Calu3 (cell line): ENCODE data around the gene DFFB. TPM values are rescaled to one million over a fixed set of nuclear protein-coding genes. Genes with fewer than 3 reads are reported as not detected.

ENCODE experiments used
- BruUV-seq: library from RNA; stranded (reverse); fragments of 400-500 nt; replicated peaks from 2 replicates; lab custom pipeline; 2021; lab: Mats Ljungman, UMichigan
- CTCF ChIA-PET: fragments of 300-600 bp; sonication (Branson Sonifier 250); formaldehyde crosslinking; loops from one replicate; lab custom pipeline; 2022; ENCODE audit warnings: antibody characterized with exemption; lab: Charles Lee
- DNase-seq: peaks from one replicate; pipeline ENCODE4 v3.0.0; 2022
- H3K27ac Mint-ChIP-seq: one replicate; pipeline ENCODE4 v1.8.0; 2022; ENCODE audit warnings: mixed read lengths; ENCODE audit not compliant: unreplicated experiment
- H3K27me3 Mint-ChIP-seq: one replicate; pipeline ENCODE4 v1.8.0; 2022; ENCODE audit warnings: mixed read lengths; ENCODE audit not compliant: unreplicated experiment
- H3K36me3 Mint-ChIP-seq: one replicate; pipeline ENCODE4 v1.8.0; 2022; ENCODE audit warnings: mild to moderate bottlenecking, moderate library complexity, mixed read lengths; ENCODE audit not compliant: insufficient read depth, unreplicated experiment
- H3K4me1 Mint-ChIP-seq: one replicate; pipeline ENCODE4 v1.8.0; 2022; ENCODE audit warnings: mild to moderate bottlenecking, low read depth, mixed read lengths; ENCODE audit not compliant: unreplicated experiment
- H3K4me3 Mint-ChIP-seq: one replicate; pipeline ENCODE4 v1.8.0; 2022; ENCODE audit warnings: mild to moderate bottlenecking, low read depth, moderate library complexity, mixed read lengths; ENCODE audit not compliant: unreplicated experiment
- H3K9me3 Mint-ChIP-seq: one replicate; pipeline ENCODE4 v1.8.0; 2022; ENCODE audit warnings: low read depth, mixed read lengths; ENCODE audit not compliant: unreplicated experiment
- CTCF ChIP-seq: fragments of 200-600 bp; IDR thresholded peaks from one replicate; pipeline ENCODE4 v1.8.0; 2022; ENCODE audit warnings: antibody characterized with exemption; ENCODE audit not compliant: unreplicated experiment
- intact Hi-C: fragments of 100-400 bp; cut with micrococcal nuclease; formaldehyde crosslinking; loops from one replicate; pipeline ENCODE4 v1.10.0; 2022; ENCODE audit not compliant: unreplicated experiment
- total RNA-seq: library from RNA; stranded (reverse); gene quantifications from 2 replicates; pipeline ENCODE4 v1.2.3, GENCODE V29; 2022

Gene DFFB
- total RNA-seq, 1 experiment from 2014 or later: 6.6 TPM

DNA sequence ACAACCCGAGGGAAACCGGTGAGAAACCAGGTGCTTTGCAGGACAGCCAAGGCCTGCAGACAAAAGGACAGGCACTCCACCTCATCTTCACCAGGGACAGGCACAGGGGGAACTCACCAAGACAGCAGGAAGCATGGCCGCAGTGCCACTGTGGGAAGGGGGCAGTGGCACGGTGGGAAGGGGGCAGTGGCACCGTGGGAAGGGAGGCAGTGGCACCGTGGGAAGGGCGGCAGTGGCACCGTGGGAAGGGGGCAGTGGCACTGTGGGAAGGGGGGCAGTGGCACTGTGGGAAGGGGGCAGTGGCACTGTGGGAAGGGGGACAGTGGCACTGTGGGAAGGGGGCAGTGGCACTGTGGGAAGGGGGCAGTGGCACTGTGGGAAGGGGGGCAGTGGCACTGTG, 32.6 kb upstream of the DFFB start:
- TF ChIP-seq CTCF: no peak
- Mint-ChIP-seq H3K27ac (no peak overlapping the region), H3K4me3 (no peak overlapping the region), H3K4me1 (no peaks in the 10 kb centered on the region), H3K27me3 (no peaks in the 10 kb centered on the region), H3K36me3 (peaks cover 10% of the 10 kb centered on the region), H3K9me3 (no peaks in the 10 kb centered on the region)
- CTCF ChIA-PET: no interaction called here
- intact Hi-C loops: no loop called here
- DNase-seq: no peak
- no TSS peak for BruUV-seq

GRCh38 chr1:3825356-3825755, 31.9 kb upstream of the DFFB start:
- BruUV-seq: no TSS peak
- TF ChIP-seq CTCF: no peak
- intact Hi-C loops: no loop called here
- Mint-ChIP-seq H3K27me3 (no peaks in the 10 kb centered on the region), H3K4me3 (no peak overlapping the region), H3K27ac (no peak overlapping the region), H3K9me3 (no peaks in the 10 kb centered on the region), H3K4me1 (no peaks in the 10 kb centered on the region), H3K36me3 (peaks cover 10% of the 10 kb centered on the region)
- CTCF ChIA-PET: no interaction called here
- no peak for DNase-seq

GRCh38 chr1:3827813-3828307, 29.4 kb upstream of the DFFB start:
- DNase-seq: no peak
- Mint-ChIP-seq H3K36me3 (peaks cover 10% of the 10 kb centered on the region), H3K27ac (no peak overlapping the region), H3K9me3 (no peaks in the 10 kb centered on the region), H3K27me3 (no peaks in the 10 kb centered on the region), H3K4me3 (no peak overlapping the region), H3K4me1 (no peaks in the 10 kb centered on the region)
- TF ChIP-seq CTCF: no peak
- CTCF ChIA-PET: no interaction called here
- no TSS peak for BruUV-seq
- intact Hi-C loops: no loop called here

- Mint-ChIP-seq H3K9me3 (no peaks in the 10 kb centered on the region), H3K27me3 (no peaks in the 10 kb centered on the region)
Observed at GRCh38 chr1:3828391-3828790, 28.9 kb upstream of the DFFB start.

More at GRCh38 chr1:3828391-3828790, 28.9 kb upstream of the DFFB start:
- no TSS peak for BruUV-seq
- intact Hi-C loops: no loop called here
- Mint-ChIP-seq H3K36me3 (peaks cover 8% of the 10 kb centered on the region), H3K4me1 (no peaks in the 10 kb centered on the region), H3K27ac (no peak overlapping the region), H3K4me3 (no peak overlapping the region)
- no peak for TF ChIP-seq CTCF
- CTCF ChIA-PET: no interaction called here
- DNase-seq: no peak
